IMR-90 (cell line): ENCODE results near the gene SUDS3. TPM values are rescaled to one million over a fixed set of nuclear protein-coding genes. Genes with fewer than 3 reads are reported as not detected.
A peak's percentile ranks its signal among the peaks of the same experiment; 100 is the strongest.

ENCODE experiments used
- ATAC-seq: fragments of 200-7000 bp; cut with Tn5 transposase; 2 replicates; pipeline ENCODE4 v1.9.1; 2020; ENCODE audit warnings: low read depth, mild to moderate bottlenecking, moderate library complexity
- BruUV-seq: library from RNA; stranded (reverse); fragments of 400-500 nt; replicated peaks from 2 replicates; lab custom pipeline; 2021; lab: Mats Ljungman, UMichigan
- CTCF ChIA-PET: fragments of 300-600 bp; formaldehyde crosslinking; extraction: SDS; loops from one replicate; lab custom pipeline; 2021; ENCODE audit warnings: antibody characterized with exemption; lab: Yijun Ruan, JAX
- POLR2A ChIA-PET: fragments of 300-600 bp; sonication (Branson Sonifier 250); formaldehyde crosslinking; loops from one replicate; lab custom pipeline; 2022; ENCODE audit warnings: antibody characterized with exemption; ENCODE audit not compliant: unreplicated experiment; lab: Charles Lee
- DNase-seq: peaks from one replicate; pipeline ENCODE4 v3.0.0; 2013
- H2AFZ ChIP-seq: replicated peaks from 2 replicates; pipeline ENCODE3; 2013; ENCODE audit warnings: low read length, mild to moderate bottlenecking; ENCODE audit not compliant: poor library complexity
- H2AK5ac ChIP-seq: 2 replicates; pipeline ENCODE4 v1.6.1; 2013; ENCODE audit warnings: low read depth, low read length, inconsistent platforms
- H2AK9ac ChIP-seq: replicated peaks from 2 replicates; pipeline ENCODE3; 2013; ENCODE audit warnings: mild to moderate bottlenecking, low read depth, low read length, moderate library complexity; ENCODE audit not compliant: poor library complexity
- H2BK120ac ChIP-seq: 2 replicates; pipeline ENCODE4 v1.6.1; 2013; ENCODE audit warnings: low read depth, low read length, inconsistent platforms
- H2BK15ac ChIP-seq: 3 replicates; pipeline ENCODE4 v1.6.1; 2013; ENCODE audit warnings: low read depth, low read length, inconsistent platforms
- H2BK20ac ChIP-seq: 2 replicates; pipeline ENCODE4 v1.6.1; 2013; ENCODE audit warnings: low read depth, mild to moderate bottlenecking, inconsistent platforms, low read length, moderate library complexity
- H2BK5ac ChIP-seq: 2 replicates; pipeline ENCODE4 v1.6.1; 2013; ENCODE audit warnings: mild to moderate bottlenecking, low read depth, low read length, inconsistent platforms; ENCODE audit not compliant: poor library complexity, severe bottlenecking
- H3K14ac ChIP-seq: replicated peaks from 2 replicates; pipeline ENCODE4 v1.6.1; 2013; ENCODE audit warnings: low read depth, low read length, inconsistent platforms
- H3K18ac ChIP-seq: 2 replicates; pipeline ENCODE4 v1.6.1; 2013; ENCODE audit warnings: low read depth, low read length, control low read depth
- H3K23ac ChIP-seq: 2 replicates; pipeline ENCODE4 v1.6.1; 2013; ENCODE audit warnings: low read depth, low read length, inconsistent platforms
- H3K27ac ChIP-seq: 2 replicates; pipeline ENCODE4 v1.5.1; 2013; ENCODE audit warnings: mild to moderate bottlenecking, control low read depth, low read length; ENCODE audit not compliant: insufficient read depth
- H3K27me3 ChIP-seq: 2 replicates; pipeline ENCODE4 v1.6.1; 2013; ENCODE audit warnings: low read length; ENCODE audit not compliant: control insufficient read depth, insufficient read depth
- H3K36me3 ChIP-seq: 2 replicates; pipeline ENCODE4 v1.6.1; 2013; ENCODE audit warnings: low read length, mixed read lengths; ENCODE audit not compliant: control insufficient read depth, insufficient read depth
- H3K4ac ChIP-seq: 2 replicates; pipeline ENCODE4 v1.6.1; 2013; ENCODE audit warnings: low read depth, low read length, inconsistent platforms
- H3K4me1 ChIP-seq: 2 replicates; pipeline ENCODE4 v1.6.1; 2013; ENCODE audit warnings: low read length, mixed read lengths; ENCODE audit not compliant: control insufficient read depth, insufficient read depth
- H3K4me2 ChIP-seq: 2 replicates; pipeline ENCODE4 v1.6.1; 2013; ENCODE audit warnings: low read depth, mild to moderate bottlenecking, control low read depth, low read length, moderate library complexity
- H3K4me3 ChIP-seq: 2 replicates; pipeline ENCODE4 v1.5.1; 2013; ENCODE audit warnings: low read depth, mild to moderate bottlenecking, control low read depth, low read length, moderate library complexity; ENCODE audit not compliant: insufficient read depth
- H3K56ac ChIP-seq: 2 replicates; pipeline ENCODE4 v1.6.1; 2013; ENCODE audit warnings: low read length, inconsistent platforms; ENCODE audit not compliant: insufficient read depth; ENCODE audit errors: extremely low read depth
- H3K79me1 ChIP-seq, 2 experiments: 2 replicates each; pipeline ENCODE4 v1.6.1; 2013; ENCODE audit warnings: low read length in 2 of 2, inconsistent platforms in 1 of 2, low read depth in 1 of 2
- H3K9ac ChIP-seq: 2 replicates; pipeline ENCODE4 v1.6.1; 2013; ENCODE audit warnings: low read depth, low read length, control low read depth
- H3K9me1 ChIP-seq: 2 replicates; pipeline ENCODE4 v1.6.1; 2013; ENCODE audit warnings: low read length, inconsistent platforms; ENCODE audit not compliant: insufficient read depth
- H3K9me3 ChIP-seq: 2 replicates; pipeline ENCODE4 v1.6.1; 2013; ENCODE audit warnings: low read length; ENCODE audit not compliant: control insufficient read depth, insufficient read depth
- H4K20me1 ChIP-seq: 2 replicates; pipeline ENCODE4 v1.6.1; 2013; ENCODE audit warnings: low read length, inconsistent platforms; ENCODE audit not compliant: insufficient read depth
- H4K5ac ChIP-seq: 2 replicates; pipeline ENCODE4 v1.6.1; 2013; ENCODE audit warnings: mild to moderate bottlenecking, low read depth, low read length, control low read depth
- H4K8ac ChIP-seq, 2 experiments: 2 replicates each; pipeline ENCODE4 v1.6.1; 2013; ENCODE audit warnings: low read depth in 2 of 2, low read length in 2 of 2, control low read depth in 1 of 2, inconsistent platforms in 1 of 2
- H4K91ac ChIP-seq: 2 replicates; pipeline ENCODE4 v1.6.1; 2013; ENCODE audit warnings: low read depth, low read length, inconsistent platforms; ENCODE audit not compliant: insufficient read depth
- BHLHE40 ChIP-seq: fragments of 150-350 bp; IDR thresholded peaks from 2 replicates; pipeline ENCODE4 v1.6.1; 2016; ENCODE audit warnings: mild to moderate bottlenecking, low read depth, low read length
- CHD1 ChIP-seq: IDR thresholded peaks from 2 replicates; pipeline ENCODE4 v1.6.1; 2012; ENCODE audit warnings: low read depth, low read length, improper control_type of control experiment
- FOS ChIP-seq: fragments of 150-350 bp; IDR thresholded peaks from 2 replicates; pipeline ENCODE4 v1.6.1; 2016; ENCODE audit warnings: low read depth, low read length
- MAFK ChIP-seq: IDR thresholded peaks from 2 replicates; pipeline ENCODE4 v1.6.1; 2012; ENCODE audit warnings: low read depth, low read length, improper control_type of control experiment
- MAZ ChIP-seq: IDR thresholded peaks from 2 replicates; pipeline ENCODE4 v1.6.1; 2012; ENCODE audit warnings: low read depth, mild to moderate bottlenecking, low read length, improper control_type of control experiment, moderate library complexity, borderline replicate concordance
- MXI1 ChIP-seq: IDR thresholded peaks from 2 replicates; pipeline ENCODE4 v1.6.1; 2012; ENCODE audit warnings: low read depth, mild to moderate bottlenecking, low read length, moderate library complexity, borderline replicate concordance
- NFE2L2 ChIP-seq: fragments of 150-350 bp; IDR thresholded peaks from 2 replicates; pipeline ENCODE4 v1.6.1; 2016; ENCODE audit warnings: low read depth, mild to moderate bottlenecking, low read length
- POLR2A ChIP-seq: IDR thresholded peaks from 2 replicates; pipeline ENCODE4 v1.6.1; 2012; ENCODE audit warnings: mild to moderate bottlenecking, low read depth, low read length
- RAD21 ChIP-seq: IDR thresholded peaks from 2 replicates; pipeline ENCODE4 v1.6.1; 2012; ENCODE audit warnings: low read length, improper control_type of control experiment
- RCOR1 ChIP-seq: IDR thresholded peaks from 2 replicates; pipeline ENCODE4 v1.6.1; 2012; ENCODE audit warnings: mild to moderate bottlenecking, low read length, improper control_type of control experiment; ENCODE audit not compliant: insufficient replicate concordance
- RFX5 ChIP-seq: IDR thresholded peaks from 2 replicates; pipeline ENCODE4 v1.8.0; 2012; ENCODE audit warnings: low read depth, mild to moderate bottlenecking, low read length, moderate library complexity
- SMC3 ChIP-seq: fragments of 150-350 bp; IDR thresholded peaks from 2 replicates; pipeline ENCODE4 v1.6.1; 2016; ENCODE audit warnings: low read depth, mild to moderate bottlenecking, antibody characterized with exemption, low read length, moderate library complexity
- WGBS, 2 experiments: methylation state at CpG; one replicate each; pipeline versions ENCODE4 v1.1.5 to v1.1.7; 2013; ENCODE audit warnings: missing lambda C conversion rate in 2 of 2; ENCODE audit not compliant: insufficient read length in 1 of 2; ENCODE audit errors: extremely low coverage in 2 of 2; 5-methylcytosine and 5-hydroxymethylcytosine counted together
- dilution Hi-C: fragments of 300-500 bp; cut with HindIII; formaldehyde crosslinking; loops from one replicate; pipeline ENCODE4 v1.14.3; 2018; ENCODE audit warnings: low sequenced_read_pairs; ENCODE audit not compliant: unreplicated experiment
- in situ Hi-C: fragments of 300-500 bp; cut with MboI; formaldehyde crosslinking; loops from 3 replicates; pipeline ENCODE4 v1.14.3; 2019; ENCODE audit warnings: low sequenced_read_pairs, inconsistent platforms, mixed read lengths
- intact Hi-C: fragments of 100-400 bp; cut with micrococcal nuclease; formaldehyde crosslinking; loops from 2 replicates; pipeline ENCODE4 v1.10.0; 2022
- polyA plus RNA-seq, 3 experiments: library from polyadenylated mRNA; depleted of rRNA; stranded (reverse); fragments of >200 nt; gene quantifications; 2 replicates each; pipeline ENCODE4 v1.2.3, GENCODE V29; 2012; ENCODE audit warnings: low replicate concordance in 1 of 3
- total RNA-seq: library from RNA; depleted of rRNA; stranded (reverse); fragments of >200 nt; gene quantifications from 2 replicates; pipeline ENCODE4 v1.2.3, GENCODE V29; 2012
- TF ChIP-seq, protein P1 (sequence below): fragments of 150-350 bp; IDR thresholded peaks from 2 replicates; pipeline ENCODE4 v1.6.1; 2017; ENCODE audit warnings: mild to moderate bottlenecking, antibody characterized with exemption, low read length, low read depth
- TF ChIP-seq, protein P2 (sequence below): fragments of 150-350 bp; IDR thresholded peaks from 2 replicates; pipeline ENCODE4 v1.6.1; 2016; ENCODE audit warnings: low read depth, mild to moderate bottlenecking, low read length, moderate library complexity, borderline replicate concordance
- TF ChIP-seq, protein P3 (sequence below): conservative IDR thresholded peaks from 2 replicates; pipeline ENCODE4 v1.5.1; 2012; ENCODE audit warnings: mild to moderate bottlenecking, low read depth, low read length, improper control_type of control experiment

Gene SUDS3
- total and polyA plus RNA-seq, 2 of the 4 experiments (the other 2 are of a cell fraction): 13.4 to 13.8 TPM

DNA sequence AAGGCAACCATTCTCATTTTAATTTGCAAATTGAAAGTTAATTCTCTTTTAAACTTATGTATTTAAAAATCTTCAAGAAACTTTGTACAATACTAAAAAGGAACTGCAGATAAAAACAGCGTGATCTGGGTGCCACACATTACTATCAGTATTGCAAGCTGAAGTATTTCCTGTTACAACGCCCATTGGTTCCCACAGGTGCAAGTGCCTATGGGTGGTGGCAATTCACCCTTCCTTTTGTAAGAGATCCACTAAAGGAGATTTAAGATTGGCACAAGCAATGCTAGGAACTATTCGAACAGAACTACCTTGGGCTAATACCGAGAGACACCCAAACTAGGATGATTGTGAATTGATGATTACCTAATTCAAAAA, 16.8 kb upstream of the SUDS3 start:
- in situ Hi-C loops: loop anchor here (25.0 kb wide), 1 partner anchor 1753 kb away; the partner anchor contains the start of gene RAB35
- no TSS peak for BruUV-seq

More for the DNA sequence above, 16.8 kb upstream of the SUDS3 start:
- Histone ChIP-seq H3K4me2 (peak overlapping the region; percentile 7; the same call in 1 of the 2 replicates), H4K91ac (no peak overlapping the region), H3K56ac (no peak overlapping the region; the same call in 1 of the 2 replicates), H2AK9ac (no peak overlapping the region), H3K4me3 (no peak overlapping the region), H3K9ac (no peak overlapping the region), H2BK120ac (peak overlapping the region; percentile 74), H4K20me1 (peaks cover 4% of the 10 kb centered on the region; the same call in 1 of the 2 replicates), H2BK20ac (peak overlapping the region; percentile 78), H3K79me1 (peaks cover 16 to 54% of the 10 kb centered on the region in 2 experiments), H3K36me3 (0 out of 2 replicates have a peak, but pooled peaks cover 3% of the 10 kb centered on the region), H3K4me1 (peaks cover 8% of the 10 kb centered on the region), H3K27me3 (no peaks in the 10 kb centered on the region), H3K14ac (peak overlapping the region; percentile 81), H3K4ac (peak overlapping the region; percentile 73), H4K5ac (no peak overlapping the region), H3K9me1 (peaks cover 9% of the 10 kb centered on the region), H2BK15ac (0 out of 3 replicates have a peak overlapping the region, but pooled peaks have one; percentile 50), H3K9me3 (no peaks in the 10 kb centered on the region), H2AK5ac (peak overlapping the region; percentile 85), H3K27ac (peak overlapping the region; percentile 77; the same call in 1 of the 2 replicates), H2BK5ac (peak overlapping the region; percentile 89), H2AFZ (no peak overlapping the region), H3K18ac (peak overlapping the region; percentile 40), H4K8ac (no peak overlapping the region; a peak in 1 of 4 replicates), H3K23ac (peak overlapping the region; percentile 86; the same call in 1 of the 2 replicates)
- WGBS, 2 experiments: no CpG with 5 or more reads among the region's 4 CpGs
- DNase-seq (no peak), ATAC-seq (no peak)
- intact Hi-C loops (loop anchor here (2.0 kb wide), 1 partner anchor 53 kb away; no protein-coding TSS in a partner anchor), dilution Hi-C loops (no loop called here)
- ChIA-PET CTCF (interaction anchor here (1.4 kb wide), 1 partner anchor 19 kb away, joined by 6 read pairs; no protein-coding TSS in a partner anchor), POLR2A (no interaction called here)
- TF ChIP-seq, protein P1, sequence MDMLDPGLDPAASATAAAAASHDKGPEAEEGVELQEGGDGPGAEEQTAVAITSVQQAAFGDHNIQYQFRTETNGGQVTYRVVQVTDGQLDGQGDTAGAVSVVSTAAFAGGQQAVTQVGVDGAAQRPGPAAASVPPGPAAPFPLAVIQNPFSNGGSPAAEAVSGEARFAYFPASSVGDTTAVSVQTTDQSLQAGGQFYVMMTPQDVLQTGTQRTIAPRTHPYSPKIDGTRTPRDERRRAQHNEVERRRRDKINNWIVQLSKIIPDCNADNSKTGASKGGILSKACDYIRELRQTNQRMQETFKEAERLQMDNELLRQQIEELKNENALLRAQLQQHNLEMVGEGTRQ: no peak
- TF ChIP-seq, protein P2, sequence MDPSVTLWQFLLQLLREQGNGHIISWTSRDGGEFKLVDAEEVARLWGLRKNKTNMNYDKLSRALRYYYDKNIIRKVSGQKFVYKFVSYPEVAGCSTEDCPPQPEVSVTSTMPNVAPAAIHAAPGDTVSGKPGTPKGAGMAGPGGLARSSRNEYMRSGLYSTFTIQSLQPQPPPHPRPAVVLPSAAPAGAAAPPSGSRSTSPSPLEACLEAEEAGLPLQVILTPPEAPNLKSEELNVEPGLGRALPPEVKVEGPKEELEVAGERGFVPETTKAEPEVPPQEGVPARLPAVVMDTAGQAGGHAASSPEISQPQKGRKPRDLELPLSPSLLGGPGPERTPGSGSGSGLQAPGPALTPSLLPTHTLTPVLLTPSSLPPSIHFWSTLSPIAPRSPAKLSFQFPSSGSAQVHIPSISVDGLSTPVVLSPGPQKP: no peak
- TF ChIP-seq CHD1 (no peak), RAD21 (no peak), SMC3 (no peak), NFE2L2 (no peak), POLR2A (no peak), BHLHE40 (no peak), RFX5 (no peak), FOS (no peak), MAZ (no peak), RCOR1 (no peak), MXI1 (no peak), MAFK (no peak)
- TF ChIP-seq, protein P3, sequence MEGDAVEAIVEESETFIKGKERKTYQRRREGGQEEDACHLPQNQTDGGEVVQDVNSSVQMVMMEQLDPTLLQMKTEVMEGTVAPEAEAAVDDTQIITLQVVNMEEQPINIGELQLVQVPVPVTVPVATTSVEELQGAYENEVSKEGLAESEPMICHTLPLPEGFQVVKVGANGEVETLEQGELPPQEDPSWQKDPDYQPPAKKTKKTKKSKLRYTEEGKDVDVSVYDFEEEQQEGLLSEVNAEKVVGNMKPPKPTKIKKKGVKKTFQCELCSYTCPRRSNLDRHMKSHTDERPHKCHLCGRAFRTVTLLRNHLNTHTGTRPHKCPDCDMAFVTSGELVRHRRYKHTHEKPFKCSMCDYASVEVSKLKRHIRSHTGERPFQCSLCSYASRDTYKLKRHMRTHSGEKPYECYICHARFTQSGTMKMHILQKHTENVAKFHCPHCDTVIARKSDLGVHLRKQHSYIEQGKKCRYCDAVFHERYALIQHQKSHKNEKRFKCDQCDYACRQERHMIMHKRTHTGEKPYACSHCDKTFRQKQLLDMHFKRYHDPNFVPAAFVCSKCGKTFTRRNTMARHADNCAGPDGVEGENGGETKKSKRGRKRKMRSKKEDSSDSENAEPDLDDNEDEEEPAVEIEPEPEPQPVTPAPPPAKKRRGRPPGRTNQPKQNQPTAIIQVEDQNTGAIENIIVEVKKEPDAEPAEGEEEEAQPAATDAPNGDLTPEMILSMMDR: no peak
